ENCODE results near the gene CARMIL1.

DNA sequence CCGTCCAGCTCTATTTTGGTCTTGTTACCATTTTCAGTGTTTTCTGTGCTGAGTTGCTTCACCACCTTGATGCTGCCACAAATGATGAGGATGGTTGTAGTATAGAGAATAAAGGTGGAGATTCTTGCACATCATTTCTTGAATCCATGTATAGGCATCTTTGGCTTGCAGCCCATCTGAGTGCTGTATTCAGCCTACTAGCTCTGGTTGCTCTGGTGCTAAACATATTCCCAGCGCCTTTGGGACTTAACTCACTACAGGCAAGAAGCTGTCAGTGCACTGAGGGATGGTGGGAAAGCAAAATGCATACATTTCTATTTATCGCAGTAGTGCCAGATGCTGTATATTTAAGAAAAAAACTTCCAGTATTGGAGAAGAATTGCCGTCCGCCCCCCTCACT is 86.0 kb downstream of the CARMIL1 start:
- TF ChIP-seq, protein P1, sequence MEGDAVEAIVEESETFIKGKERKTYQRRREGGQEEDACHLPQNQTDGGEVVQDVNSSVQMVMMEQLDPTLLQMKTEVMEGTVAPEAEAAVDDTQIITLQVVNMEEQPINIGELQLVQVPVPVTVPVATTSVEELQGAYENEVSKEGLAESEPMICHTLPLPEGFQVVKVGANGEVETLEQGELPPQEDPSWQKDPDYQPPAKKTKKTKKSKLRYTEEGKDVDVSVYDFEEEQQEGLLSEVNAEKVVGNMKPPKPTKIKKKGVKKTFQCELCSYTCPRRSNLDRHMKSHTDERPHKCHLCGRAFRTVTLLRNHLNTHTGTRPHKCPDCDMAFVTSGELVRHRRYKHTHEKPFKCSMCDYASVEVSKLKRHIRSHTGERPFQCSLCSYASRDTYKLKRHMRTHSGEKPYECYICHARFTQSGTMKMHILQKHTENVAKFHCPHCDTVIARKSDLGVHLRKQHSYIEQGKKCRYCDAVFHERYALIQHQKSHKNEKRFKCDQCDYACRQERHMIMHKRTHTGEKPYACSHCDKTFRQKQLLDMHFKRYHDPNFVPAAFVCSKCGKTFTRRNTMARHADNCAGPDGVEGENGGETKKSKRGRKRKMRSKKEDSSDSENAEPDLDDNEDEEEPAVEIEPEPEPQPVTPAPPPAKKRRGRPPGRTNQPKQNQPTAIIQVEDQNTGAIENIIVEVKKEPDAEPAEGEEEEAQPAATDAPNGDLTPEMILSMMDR (IDR thresholded peaks at IDR 0.05): no peak
- TF ChIP-seq POLR2A (IDR thresholded peaks at IDR 0.05): no peak

Data from breast epithelium (tissue), 3 donors.